ENCODE measurements around the gene MRPL37.
"Not testable (repeated sequence)": the region's sequence is repeated elsewhere in the genome, so short reads cannot be mapped to it uniquely, and the experiment has no call there.

Gene MRPL37

GRCh38 chr1:54172614-54173599 lies 27.1 kb upstream of the MRPL37 start:
- DNase-seq, result no peak

DNA sequence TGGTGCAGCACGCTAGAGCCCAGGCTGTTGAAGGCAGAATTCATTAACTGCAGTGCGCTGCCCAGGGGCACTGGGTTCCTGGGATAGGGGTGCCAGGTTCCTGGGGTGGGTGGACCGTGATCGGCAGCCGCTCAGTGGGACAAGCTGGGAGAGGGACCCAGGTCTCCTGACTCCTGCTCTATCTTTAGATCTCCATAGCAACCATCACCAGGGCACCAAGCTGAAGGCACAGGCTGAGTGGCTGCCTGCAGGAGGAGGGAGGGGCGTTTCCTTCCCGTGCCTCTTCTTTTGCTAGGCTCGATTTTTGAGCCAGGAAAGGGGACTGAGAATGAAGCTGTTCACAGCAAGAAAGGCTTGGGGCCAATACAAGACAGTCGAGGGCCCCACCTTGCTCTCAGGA lies 26.3 kb upstream of the MRPL37 start:
- no peak for DNase-seq

DNA sequence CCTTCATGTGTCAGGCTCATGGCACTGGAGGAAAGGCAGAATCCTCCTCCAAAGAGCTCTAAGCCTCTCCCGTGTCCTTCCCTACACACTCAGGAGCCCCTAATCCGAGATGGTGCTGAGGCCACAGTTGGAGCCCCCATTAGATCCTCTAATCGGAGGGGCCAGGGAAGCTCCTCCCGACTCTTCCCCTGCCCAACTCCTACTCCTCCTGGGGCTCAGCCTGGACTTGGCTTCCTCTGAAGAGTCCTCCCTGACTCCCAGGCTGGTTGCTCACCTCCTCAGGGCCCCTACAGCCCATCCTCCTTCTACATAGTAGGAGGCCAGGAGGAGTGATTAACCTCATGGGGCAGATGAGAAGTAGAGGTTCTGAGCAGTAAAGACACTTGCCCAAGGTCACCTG lies 25.9 kb upstream of the MRPL37 start:
- no peak for DNase-seq

DNA sequence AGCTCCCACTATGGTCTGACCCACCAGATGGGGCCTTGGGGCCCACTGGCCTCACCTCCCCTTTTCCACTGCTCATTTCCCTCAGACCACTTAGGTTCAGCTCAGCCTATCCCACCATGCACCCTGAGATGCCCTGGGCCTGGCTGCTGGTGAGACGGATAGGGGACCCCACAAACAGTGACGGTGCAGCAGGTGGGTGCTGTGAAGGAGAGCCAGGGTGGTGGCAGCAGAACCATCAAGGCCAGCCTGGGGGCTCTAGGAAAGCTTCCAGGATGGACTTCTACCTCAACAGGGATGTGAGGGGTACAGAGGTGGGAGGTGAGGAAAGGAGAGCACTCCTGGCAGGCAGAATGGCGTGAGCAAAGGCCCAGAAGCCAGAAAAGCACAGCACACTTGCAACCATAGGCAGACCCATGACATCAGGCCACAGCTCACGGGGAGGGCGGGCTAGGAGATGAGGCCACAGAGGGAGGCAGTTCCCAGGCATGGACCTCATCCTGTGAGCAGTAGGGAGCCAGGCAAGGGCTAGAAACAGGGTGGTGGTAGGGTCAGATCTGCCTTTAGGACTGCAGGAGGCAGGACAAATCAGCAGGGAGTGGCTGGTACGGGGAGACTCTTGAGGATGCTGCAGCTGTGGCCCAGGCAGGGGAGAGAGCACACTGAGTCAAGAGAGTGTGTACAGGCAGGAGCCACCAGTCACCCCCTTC lies 23.2 kb upstream of the MRPL37 start:
- DNase-seq, result no peak

DNA sequence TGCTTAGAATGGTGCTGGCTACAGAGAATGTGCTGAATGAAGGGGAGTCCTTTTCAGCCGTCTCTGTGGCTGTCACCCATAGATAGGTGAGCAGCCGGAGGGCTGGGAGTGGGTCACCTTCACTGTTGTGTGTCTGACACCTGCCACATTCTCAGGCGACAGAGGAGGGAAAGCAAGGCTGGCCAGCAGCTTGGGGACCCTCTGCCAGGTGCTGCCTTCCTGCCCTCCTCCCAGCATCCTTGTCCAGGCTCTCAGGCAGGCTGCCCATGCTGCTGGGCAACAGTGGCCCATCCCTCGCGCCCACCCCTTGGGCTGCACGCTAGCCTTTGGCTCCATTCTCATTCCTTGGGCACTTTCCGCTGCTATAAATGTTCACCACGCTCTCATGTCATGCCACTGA lies 22.2 kb upstream of the MRPL37 start:
- DNase-seq, result no peak

- DNase-seq, result no peak
Measured at GRCh38 chr1:54178296-54179070, 21.5 kb upstream of the MRPL37 start.

DNA sequence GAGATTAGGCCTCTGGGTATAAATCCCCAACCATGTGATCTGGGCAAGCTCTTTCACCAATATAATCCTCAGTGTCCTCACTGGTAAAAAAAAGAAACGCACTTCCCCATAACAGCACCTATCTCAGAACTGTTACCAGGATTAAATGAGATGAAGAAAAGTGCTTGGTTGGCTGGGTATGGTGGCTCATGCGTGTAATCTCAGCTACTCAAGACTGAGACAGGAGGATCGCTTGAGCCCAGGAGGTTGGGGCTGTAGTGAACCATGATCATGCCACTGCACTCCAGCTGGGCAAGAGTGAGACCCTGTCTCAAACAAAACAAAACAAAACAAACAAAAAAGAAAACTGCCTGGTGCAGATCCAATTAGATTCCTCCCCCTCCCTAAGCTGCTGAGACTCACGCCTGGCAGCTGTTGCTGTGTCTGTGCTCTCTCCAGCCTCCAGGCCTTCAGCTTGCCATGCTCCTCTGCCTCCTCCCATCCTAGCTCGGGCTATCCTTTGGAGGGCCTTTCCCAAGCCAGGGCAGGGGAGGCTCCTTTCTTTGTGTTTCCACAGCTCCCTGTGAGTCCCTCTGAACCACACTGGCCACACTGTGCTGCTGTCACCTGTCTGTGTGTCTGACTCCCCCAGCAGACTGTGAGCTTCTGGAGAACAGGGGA lies 19.1 kb upstream of the MRPL37 start:
- no peak for DNase-seq

- no peak for DNase-seq
Measured at GRCh38 chr1:54186056-54186455, 13.9 kb upstream of the MRPL37 start.

- no peak for DNase-seq
Measured at GRCh38 chr1:54188291-54188690, 11.7 kb upstream of the MRPL37 start.

DNA sequence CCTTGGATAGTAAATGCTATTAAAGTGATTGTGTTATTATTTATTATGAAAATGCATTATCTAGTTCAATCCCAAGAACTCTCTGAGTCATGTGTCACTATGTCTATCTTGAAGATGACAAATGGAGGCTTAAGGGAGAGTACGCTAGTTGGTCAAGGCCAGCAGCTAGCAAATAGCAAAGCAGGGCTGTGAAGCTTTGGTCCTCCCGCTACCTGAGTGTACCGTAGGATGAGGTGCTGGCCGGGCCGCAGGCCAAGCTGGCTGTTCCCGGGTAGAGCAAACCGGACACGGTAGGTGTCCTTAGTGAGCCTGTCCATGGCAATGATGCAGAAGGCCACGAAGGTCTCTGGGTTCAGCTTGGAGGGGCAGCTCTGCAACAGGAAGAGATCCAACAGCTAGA lies 9.4 kb upstream of the MRPL37 start:
- DNase-seq, result no peak

DNA sequence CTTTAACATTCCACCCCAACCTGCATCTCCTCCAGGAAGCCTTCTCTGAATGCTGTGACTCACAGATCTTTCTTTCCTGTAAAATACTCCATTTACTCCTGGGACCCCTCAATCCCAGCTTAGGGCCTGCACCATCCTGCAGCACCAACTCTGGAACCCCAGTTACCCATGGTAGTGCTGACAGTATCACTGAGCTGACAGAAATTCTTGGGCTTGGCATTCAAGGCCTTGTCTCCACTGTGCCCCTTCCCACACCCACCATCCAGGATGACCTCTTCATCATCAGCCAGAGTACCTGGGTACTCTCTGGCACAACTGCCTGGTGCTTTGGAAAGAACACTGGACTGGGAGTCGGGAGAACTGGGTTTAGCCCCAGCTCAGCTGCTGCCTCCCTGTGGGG lies 8.4 kb upstream of the MRPL37 start:
- no peak for DNase-seq

- DNase-seq, result no peak
Measured at GRCh38 chr1:54193453-54193852, 6.5 kb upstream of the MRPL37 start.

GRCh38 chr1:54199151-54199764 lies 709 bp upstream of the MRPL37 start:
- DNase-seq, result no peak

GRCh38 chr1:54200519-54200997 lies 591 bp downstream of the MRPL37 start:
- DNase-seq, result no peak

- DNase-seq, result no peak
Measured at GRCh38 chr1:54204199-54204598, 4.2 kb downstream of the MRPL37 start.

- no peak for DNase-seq
Measured at GRCh38 chr1:54207287-54207686, 7.3 kb downstream of the MRPL37 start.

- not testable (repeated sequence) for DNase-seq
Measured at GRCh38 chr1:54207896-54208295, 7.9 kb downstream of the MRPL37 start.

GRCh38 chr1:54212872-54213271 lies 12.9 kb downstream of the MRPL37 start:
- no peak for DNase-seq

DNA sequence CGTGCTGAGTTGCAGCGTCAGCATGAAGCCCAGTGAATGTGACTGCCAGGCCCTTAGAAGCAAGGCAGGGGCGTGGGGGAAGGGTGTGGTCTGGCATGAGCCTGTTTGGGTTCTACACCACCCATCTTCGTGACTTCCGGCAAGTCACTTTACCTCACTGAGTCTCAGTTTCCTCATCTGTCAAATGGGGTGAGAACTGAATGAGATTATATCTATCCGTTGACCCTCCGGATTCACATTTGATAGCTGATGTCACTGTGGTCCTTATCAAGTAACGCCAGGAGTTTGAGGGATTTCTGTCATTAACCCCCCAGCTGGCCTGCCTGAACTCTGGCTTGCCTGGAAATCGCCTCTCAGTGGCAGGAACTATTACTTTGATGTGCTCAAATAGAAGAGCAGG lies 15.6 kb downstream of the MRPL37 start:
- no peak for DNase-seq

GRCh38 chr1:54218883-54219687 lies 19.1 kb downstream of the MRPL37 start:
- no peak for DNase-seq

DNA sequence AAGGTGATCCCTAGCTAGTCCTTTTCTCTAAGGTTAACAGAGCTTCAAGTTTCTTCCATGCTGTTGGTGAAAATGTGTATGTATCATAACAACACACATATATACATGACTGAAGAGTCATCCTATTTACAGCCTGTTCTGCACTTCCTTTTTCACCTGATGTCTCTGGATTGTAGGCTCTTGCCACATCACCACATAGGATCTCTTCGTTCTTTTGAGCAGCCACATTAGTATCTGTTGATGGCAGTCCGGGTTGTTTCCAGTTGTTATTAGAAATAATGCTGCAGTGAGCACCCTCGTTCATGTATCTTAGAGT lies 19.7 kb downstream of the MRPL37 start:
- DNase-seq, result no peak

Data from femur (tissue), 1 donor.